Stomach (tissue), 4 donors: ENCODE results near the gene WIPF2.
A peak's percentile ranks its signal among the peaks of the same experiment; 100 is the strongest.

Experiments
- CTCF ChIP-seq, 7 experiments: fragments of 450-650 bp in 4 of 7; fragments of 200-600 bp in 3 of 7; sonication (generic) in 3 of 7; IDR thresholded peaks; one replicate each; pipeline ENCODE4 v1.5.1; 2016 to 2019; ENCODE audit warnings: antibody characterized with exemption in 7 of 7, control low read depth in 2 of 7, mild to moderate bottlenecking in 1 of 7
- POLR2A ChIP-seq, 4 donors: fragments of 450-650 bp; IDR thresholded peaks; one replicate each; pipeline ENCODE4 v1.6.1; 2016; ENCODE audit warnings: antibody characterized with exemption in 4 of 4, control low read depth in 2 of 4, mild to moderate bottlenecking in 1 of 4, moderate library complexity in 1 of 4

GRCh38 chr17:40317880-40318829 lies 99.1 kb downstream of the WIPF2 start:
- TF ChIP-seq CTCF (IDR thresholded peaks at IDR 0.05) (no peak), POLR2A (IDR thresholded peaks at IDR 0.05) (peak in 1 of 4 donors; percentile 36)
